Prostate gland (tissue), 2 donors: ENCODE results near the gene TTC31. TPM values are rescaled to one million over a fixed set of nuclear protein-coding genes. Genes with fewer than 3 reads are reported as not detected.
A peak's percentile ranks its signal among the peaks of the same experiment; 100 is the strongest.
"Not testable (repeated sequence)": the region's sequence is repeated elsewhere in the genome, so short reads cannot be mapped to it uniquely, and the experiment has no call there.

Experiments
- DNase-seq: peaks from one replicate; pipeline ENCODE4 v3.0.0-alpha.2; 2019; ENCODE audit warnings: low spot score
- H3K27ac ChIP-seq, 2 donors: fragments of 200-600 bp; sonication (generic); 2 replicates each; pipeline ENCODE4 v1.5.1; 2017 to 2019
- H3K27me3 ChIP-seq: fragments of 200-600 bp; sonication (generic); replicated peaks from 2 replicates; pipeline ENCODE4 v1.5.1; 2019; ENCODE audit not compliant: insufficient read depth
- H3K36me3 ChIP-seq, 2 donors: fragments of 200-600 bp; sonication (generic); 1 replicate in 1 of 2; 2 replicates in 1 of 2; pipeline versions ENCODE4 v1.5.1 to v1.8.1; 2017 to 2019
- H3K4me1 ChIP-seq: fragments of 200-600 bp; sonication (generic); replicated peaks from 2 replicates; pipeline ENCODE4 v1.5.1; 2019
- H3K4me3 ChIP-seq, 2 donors: fragments of 200-600 bp; sonication (generic); 2 replicates each; pipeline ENCODE4 v1.5.1; 2017 to 2019
- H3K9me3 ChIP-seq: fragments of 200-600 bp; sonication (generic); 2 replicates; pipeline ENCODE4 v1.5.1; 2017
- POLR2A ChIP-seq: fragments of 450-650 bp; IDR thresholded peaks from one replicate; pipeline ENCODE4 v1.6.1; 2016; ENCODE audit warnings: antibody characterized with exemption, mild to moderate bottlenecking
- POLR2AphosphoS5 ChIP-seq: sonication (generic); formaldehyde crosslinking; IDR thresholded peaks from one replicate; pipeline ENCODE4 v1.6.1; 2017; ENCODE audit warnings: antibody characterized with exemption
- WGBS: methylation state at CpG from one replicate; pipeline ENCODE4 v1.1.5; 2018; 5-methylcytosine and 5-hydroxymethylcytosine counted together
- intact Hi-C: fragments of 100-400 bp; cut with DNase I; formaldehyde crosslinking; loops from one replicate; pipeline ENCODE4 v1.14.2; 2022
- total RNA-seq, 2 donors: library from RNA; depleted of rRNA; stranded (reverse); fragments of >200 nt; gene quantifications; one replicate each; pipeline ENCODE4 v1.1.0, GENCODE V29; 2016
- TF ChIP-seq, protein P1 (sequence below), 4 experiments: fragments of 200-600 bp in 2 of 4; fragments of 450-650 bp in 2 of 4; sonication (generic) in 2 of 4; IDR thresholded peaks; 1 replicate in 3 of 4; 2 replicates in 1 of 4; pipeline ENCODE4 v1.5.1; 2016 to 2019; ENCODE audit warnings: antibody characterized with exemption in 4 of 4, mild to moderate bottlenecking in 2 of 4, moderate library complexity in 2 of 4

The TTC31 gene
- total RNA-seq, 2 donors from 2014 or later: 24.0 to 27.6 TPM

DNA sequence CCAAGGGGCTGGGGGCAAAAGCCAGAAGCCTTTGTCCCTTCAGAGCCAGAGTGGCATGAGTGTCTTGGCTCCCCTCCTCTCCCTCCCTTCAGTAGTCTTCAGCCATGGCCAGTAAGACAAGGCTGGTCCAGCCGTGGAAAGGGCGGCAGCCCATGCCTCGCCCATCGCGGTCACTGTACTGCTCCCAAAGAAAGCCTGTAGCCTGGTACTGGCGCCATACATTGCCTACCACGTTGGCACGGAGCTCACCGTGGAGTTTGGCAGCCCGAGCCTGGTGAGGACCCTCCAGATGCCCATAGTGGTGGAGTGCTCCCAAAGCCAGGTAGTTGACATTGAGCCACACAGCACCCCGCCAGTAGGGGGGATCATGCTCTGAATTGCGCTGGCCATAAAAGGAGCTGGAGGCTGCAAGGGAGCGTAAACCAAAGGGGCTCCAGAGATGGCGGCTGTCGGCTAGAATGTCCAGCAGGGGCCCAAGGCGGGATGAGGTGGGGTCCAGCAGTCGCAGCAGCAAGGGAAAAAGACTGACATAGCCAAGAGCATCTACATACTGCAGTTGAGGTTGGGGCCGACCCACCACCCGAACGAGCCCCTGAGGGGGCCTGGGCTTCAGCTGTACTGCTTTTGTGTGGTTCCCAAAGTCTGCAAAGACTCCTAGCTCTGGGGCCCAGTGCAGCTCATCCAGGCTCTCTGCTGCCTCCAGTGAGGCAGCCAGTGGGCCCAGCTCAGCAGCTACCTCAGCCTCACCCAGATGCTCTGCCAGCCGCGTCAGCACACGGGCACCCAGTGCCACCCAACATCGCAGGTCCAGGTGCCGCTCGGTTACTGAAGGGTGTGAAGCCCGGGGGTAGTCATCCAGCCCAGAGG is 21.5 kb upstream of the TTC31 start:
- Histone ChIP-seq H3K36me3 (peaks cover 0 to 5% of the 10 kb centered on the region in 2 donors), H3K4me1 (peaks cover 8% of the 10 kb centered on the region), H3K4me3 (no peak overlapping the region), H3K9me3 (no peaks in the 10 kb centered on the region), H3K27ac (no peak overlapping the region), H3K27me3 (no peaks in the 10 kb centered on the region)
- WGBS: 89% methylated on average over 27 of the region's 27 CpGs
- intact Hi-C loops: no loop called here
- no peak for DNase-seq
- TF ChIP-seq, protein P1, sequence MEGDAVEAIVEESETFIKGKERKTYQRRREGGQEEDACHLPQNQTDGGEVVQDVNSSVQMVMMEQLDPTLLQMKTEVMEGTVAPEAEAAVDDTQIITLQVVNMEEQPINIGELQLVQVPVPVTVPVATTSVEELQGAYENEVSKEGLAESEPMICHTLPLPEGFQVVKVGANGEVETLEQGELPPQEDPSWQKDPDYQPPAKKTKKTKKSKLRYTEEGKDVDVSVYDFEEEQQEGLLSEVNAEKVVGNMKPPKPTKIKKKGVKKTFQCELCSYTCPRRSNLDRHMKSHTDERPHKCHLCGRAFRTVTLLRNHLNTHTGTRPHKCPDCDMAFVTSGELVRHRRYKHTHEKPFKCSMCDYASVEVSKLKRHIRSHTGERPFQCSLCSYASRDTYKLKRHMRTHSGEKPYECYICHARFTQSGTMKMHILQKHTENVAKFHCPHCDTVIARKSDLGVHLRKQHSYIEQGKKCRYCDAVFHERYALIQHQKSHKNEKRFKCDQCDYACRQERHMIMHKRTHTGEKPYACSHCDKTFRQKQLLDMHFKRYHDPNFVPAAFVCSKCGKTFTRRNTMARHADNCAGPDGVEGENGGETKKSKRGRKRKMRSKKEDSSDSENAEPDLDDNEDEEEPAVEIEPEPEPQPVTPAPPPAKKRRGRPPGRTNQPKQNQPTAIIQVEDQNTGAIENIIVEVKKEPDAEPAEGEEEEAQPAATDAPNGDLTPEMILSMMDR (IDR thresholded peaks at IDR 0.05): no peak
- TF ChIP-seq POLR2AphosphoS5: no peak
- no peak for TF ChIP-seq POLR2A

DNA sequence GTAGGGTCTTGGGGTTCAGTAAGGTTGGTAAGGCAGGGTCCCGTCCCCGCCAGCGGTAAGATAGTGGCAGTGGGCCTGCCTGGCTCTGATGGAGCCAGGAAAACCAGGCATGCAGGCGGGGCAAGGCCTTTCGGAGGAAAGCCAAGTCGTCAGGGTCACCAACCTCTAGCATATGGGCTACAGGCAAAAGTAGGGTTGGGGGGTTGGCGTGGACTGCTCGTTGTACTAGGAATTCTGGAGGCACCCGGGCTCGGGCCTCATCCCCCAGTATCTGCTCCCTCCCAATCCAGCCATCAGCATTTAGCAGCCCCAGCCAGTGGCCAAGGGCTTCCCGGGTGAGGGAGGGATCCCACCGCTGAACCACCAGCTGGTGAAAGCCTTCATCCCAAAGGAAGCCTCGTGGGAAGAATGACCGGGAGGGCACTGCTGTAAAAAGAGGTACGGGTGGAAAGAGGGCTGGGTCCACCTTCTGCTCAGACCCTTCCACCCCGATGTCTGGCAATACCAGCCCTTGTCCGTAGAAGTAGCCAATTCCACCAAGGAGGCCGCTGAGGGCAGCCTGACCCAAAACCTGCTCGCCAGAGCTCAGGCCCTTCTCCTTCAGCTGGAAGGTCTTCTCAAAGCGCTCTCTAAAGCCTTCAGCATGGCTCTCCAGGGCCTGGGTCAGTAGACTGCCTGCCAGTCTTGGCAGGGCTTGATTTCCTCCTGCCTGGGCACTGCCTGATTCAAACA is 20.7 kb upstream of the TTC31 start:
- H3K36me3 ChIP-seq: peaks cover 0 to 5% of the 10 kb centered on the region in 2 donors
- DNase-seq: no peak
- no peak for TF ChIP-seq POLR2A
- TF ChIP-seq, protein P1 (IDR thresholded peaks at IDR 0.05): no peak
- H3K27me3 ChIP-seq: no peaks in the 10 kb centered on the region
- intact Hi-C loops: no loop called here
- no peaks in the 10 kb centered on the region for H3K9me3 ChIP-seq
- no peak overlapping the region for H3K27ac ChIP-seq
- H3K4me3 ChIP-seq: no peak overlapping the region
- H3K4me1 ChIP-seq: peaks cover 8% of the 10 kb centered on the region
- 88% methylated on average over 20 of the region's 20 CpGs for WGBS

DNA sequence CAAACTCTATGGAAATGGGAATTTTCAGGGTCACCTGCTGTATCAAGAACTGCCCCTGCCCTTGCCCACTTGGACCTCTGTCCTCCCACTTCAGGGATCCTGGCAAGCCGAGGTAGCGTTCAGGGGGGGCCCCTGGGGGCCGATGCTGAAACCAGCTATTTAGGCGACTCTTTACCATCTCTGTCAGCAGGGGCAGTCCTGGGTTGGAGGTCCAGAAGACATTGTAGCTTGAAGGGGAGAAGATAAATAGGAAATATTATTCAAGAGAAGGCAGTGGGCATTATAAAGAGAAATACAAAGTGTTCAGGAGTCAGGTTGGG is 20.1 kb upstream of the TTC31 start:
- peaks cover 0 to 5% of the 10 kb centered on the region in 2 donors for H3K36me3 ChIP-seq
- H3K4me3 ChIP-seq: no peak overlapping the region
- no peaks in the 10 kb centered on the region for H3K9me3 ChIP-seq
- no peak for DNase-seq
- TF ChIP-seq, protein P1 (IDR thresholded peaks at IDR 0.05): no peak
- TF ChIP-seq POLR2AphosphoS5 (no peak), POLR2A (no peak)
- intact Hi-C loops: no loop called here
- 79% methylated on average over 4 of the region's 4 CpGs for WGBS
- no peaks in the 10 kb centered on the region for H3K27me3 ChIP-seq
- H3K27ac ChIP-seq: no peak overlapping the region
- peaks cover 8% of the 10 kb centered on the region for H3K4me1 ChIP-seq

DNA sequence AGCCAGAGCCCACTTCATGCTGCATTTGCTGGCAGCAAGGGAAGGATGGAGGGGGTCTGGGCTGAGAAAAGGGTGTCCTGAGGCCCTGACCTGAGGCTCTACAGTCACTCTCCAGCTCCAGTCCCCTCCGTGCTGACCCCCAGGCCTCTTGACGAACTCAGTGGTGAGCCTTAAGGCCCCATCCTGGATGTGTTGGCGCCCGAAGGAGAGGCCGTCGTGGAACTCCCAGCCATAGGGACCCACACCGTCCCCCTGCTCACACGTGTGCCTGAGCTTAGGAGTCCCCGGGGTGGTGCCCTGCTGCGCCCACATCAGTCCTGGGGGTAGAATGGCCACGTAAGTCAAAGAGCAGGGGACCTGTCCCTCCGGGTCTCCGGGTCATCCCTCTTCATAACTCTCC is 18.5 kb upstream of the TTC31 start:
- TF ChIP-seq, protein P1 (IDR thresholded peaks at IDR 0.05): no peak
- no peak for TF ChIP-seq POLR2AphosphoS5
- no peak for TF ChIP-seq POLR2A
- 4% methylated on average over 12 of the region's 13 CpGs for WGBS
- intact Hi-C loops: no loop called here
- DNase-seq: no peak
- peaks cover 0 to 5% of the 10 kb centered on the region in 2 donors for H3K36me3 ChIP-seq
- no peaks in the 10 kb centered on the region for H3K9me3 ChIP-seq
- no peaks in the 10 kb centered on the region for H3K27me3 ChIP-seq
- peak overlapping the region; percentile 62 to 93 for H3K4me3 ChIP-seq
- peak overlapping the region; percentile 66 to 84 for H3K27ac ChIP-seq
- peaks cover 2% of the 10 kb centered on the region for H3K4me1 ChIP-seq

DNA sequence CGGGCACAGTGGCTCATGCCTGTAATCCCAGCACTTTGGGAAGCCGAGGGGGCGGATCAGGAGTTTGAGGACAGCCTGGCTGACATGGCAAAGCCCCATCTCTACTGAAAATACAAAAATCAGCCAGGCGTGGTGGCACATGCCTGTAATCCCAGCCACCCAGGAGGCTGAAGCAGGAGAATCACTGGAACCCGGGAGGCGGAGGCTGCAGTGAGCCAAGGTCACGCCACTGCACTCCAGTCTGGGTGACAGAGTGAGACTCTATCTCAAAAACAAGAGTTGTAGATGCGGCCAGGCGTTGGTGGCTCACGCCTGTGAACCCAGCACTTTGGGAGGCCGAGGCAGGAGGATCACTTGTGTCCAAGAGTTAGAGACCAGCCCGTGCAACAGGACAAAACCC is 12.1 kb upstream of the TTC31 start:
- 94% methylated on average over 12 of the region's 12 CpGs for WGBS
- H3K4me1 ChIP-seq, intact Hi-C loops, H3K36me3 ChIP-seq, H3K27ac ChIP-seq, DNase-seq, H3K9me3 ChIP-seq, H3K4me3 ChIP-seq, H3K27me3 ChIP-seq: not testable (repeated sequence)
